ENCODE data around the gene KCNK1.
A peak's percentile ranks its signal among the peaks of the same experiment; 100 is the strongest.

DNA sequence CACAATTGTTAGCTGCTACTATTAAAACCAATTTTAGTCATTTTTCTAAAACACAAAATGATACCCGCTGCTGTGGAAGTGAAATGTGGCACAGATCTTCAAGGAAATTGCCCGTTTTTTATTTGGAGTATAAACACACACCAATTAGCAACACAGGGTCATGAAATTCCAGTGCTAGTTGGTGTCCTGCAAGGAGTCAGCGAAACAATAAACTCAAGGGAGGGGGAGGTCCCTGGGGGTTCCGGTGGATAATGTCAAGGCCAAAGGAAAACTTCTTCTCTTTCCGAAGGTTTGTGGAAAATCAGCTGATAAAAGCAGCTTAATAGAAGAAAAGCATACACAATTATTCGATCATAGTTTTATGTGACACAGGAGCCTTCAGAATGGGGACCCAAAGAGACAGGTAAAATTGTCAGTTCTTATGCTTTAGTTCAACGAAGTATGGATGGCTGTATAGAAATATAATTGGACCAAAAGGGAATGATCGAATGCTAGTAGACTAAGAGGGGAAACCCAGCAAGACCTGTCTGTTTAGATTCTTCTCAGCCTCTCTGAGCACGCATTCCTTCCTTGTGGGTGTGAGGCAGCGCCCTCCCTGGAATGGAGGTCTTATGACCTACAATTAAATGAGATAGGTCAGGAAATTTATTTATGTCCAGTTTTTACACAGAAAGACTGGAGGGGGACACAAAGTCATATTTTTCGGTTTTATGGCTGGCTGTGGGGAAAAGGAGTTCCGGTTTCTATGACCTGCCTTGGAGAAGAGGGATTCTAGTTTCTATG is 65.9 kb downstream of the KCNK1 start:
- TF ChIP-seq CBX8 (IDR thresholded peaks at IDR 0.05; ENCODE audit: borderline replicate concordance, low read depth, low read length), result no peak
- no peak for TF ChIP-seq EGR1 (IDR thresholded peaks at IDR 0.05; ENCODE audit: borderline replicate concordance, low read depth, low read length)
- TF ChIP-seq KDM1A (IDR thresholded peaks at IDR 0.05; ENCODE audit: borderline replicate concordance, low read length), result no peak
- TF ChIP-seq RAD21 (IDR thresholded peaks at IDR 0.05 in 1 of 2, conservative IDR thresholded peaks at IDR 0.05 in 1 of 2; ENCODE audit: low read depth in 2 of 2, low read length in 2 of 2), result 0 out of 4 replicates have a peak, but pooled peaks of 1 of the 2 experiments have one; percentile 3
- no peak for TF ChIP-seq SIN3A (conservative IDR thresholded peaks at IDR 0.05 in 1 of 2, IDR thresholded peaks at IDR 0.05 in 1 of 2; ENCODE audit: low read depth in 1 of 2, low read length in 2 of 2)
- TF ChIP-seq, protein P1, sequence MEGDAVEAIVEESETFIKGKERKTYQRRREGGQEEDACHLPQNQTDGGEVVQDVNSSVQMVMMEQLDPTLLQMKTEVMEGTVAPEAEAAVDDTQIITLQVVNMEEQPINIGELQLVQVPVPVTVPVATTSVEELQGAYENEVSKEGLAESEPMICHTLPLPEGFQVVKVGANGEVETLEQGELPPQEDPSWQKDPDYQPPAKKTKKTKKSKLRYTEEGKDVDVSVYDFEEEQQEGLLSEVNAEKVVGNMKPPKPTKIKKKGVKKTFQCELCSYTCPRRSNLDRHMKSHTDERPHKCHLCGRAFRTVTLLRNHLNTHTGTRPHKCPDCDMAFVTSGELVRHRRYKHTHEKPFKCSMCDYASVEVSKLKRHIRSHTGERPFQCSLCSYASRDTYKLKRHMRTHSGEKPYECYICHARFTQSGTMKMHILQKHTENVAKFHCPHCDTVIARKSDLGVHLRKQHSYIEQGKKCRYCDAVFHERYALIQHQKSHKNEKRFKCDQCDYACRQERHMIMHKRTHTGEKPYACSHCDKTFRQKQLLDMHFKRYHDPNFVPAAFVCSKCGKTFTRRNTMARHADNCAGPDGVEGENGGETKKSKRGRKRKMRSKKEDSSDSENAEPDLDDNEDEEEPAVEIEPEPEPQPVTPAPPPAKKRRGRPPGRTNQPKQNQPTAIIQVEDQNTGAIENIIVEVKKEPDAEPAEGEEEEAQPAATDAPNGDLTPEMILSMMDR (IDR thresholded peaks at IDR 0.05; ENCODE audit: control extremely low read depth in 1 of 3, insufficient read depth in 1 of 3, low read depth in 1 of 3, low read length in 3 of 3), result peak; percentile 23 to 34 (median 23); a peak in 3 of 4 replicates
- no peak for TF ChIP-seq CREB1 (IDR thresholded peaks at IDR 0.05)
- no peak for TF ChIP-seq POLR2AphosphoS5 (IDR thresholded peaks at IDR 0.05; ENCODE audit: low read depth, low read length)
- no peak for TF ChIP-seq RFX5 (IDR thresholded peaks at IDR 0.05; ENCODE audit: borderline replicate concordance, low read depth, low read length)
- TF ChIP-seq, protein P2, sequence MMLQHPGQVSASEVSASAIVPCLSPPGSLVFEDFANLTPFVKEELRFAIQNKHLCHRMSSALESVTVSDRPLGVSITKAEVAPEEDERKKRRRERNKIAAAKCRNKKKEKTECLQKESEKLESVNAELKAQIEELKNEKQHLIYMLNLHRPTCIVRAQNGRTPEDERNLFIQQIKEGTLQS (IDR thresholded peaks at IDR 0.05; ENCODE audit: insufficient read depth, low read depth, low read length), result no peak
- TF ChIP-seq TAF1 (IDR thresholded peaks at IDR 0.05; ENCODE audit: low read depth, low read length), result no peak

Data from H1 (cell line).